Tongue (tissue), 2 donors: ENCODE measurements around the gene INTS3. TPM values are rescaled to one million over a fixed set of nuclear protein-coding genes. Genes with fewer than 3 reads are reported as not detected.

Source experiments
- DNase-seq: peaks from one replicate; pipeline ENCODE4 v3.0.0-alpha.2; 2015
- total RNA-seq: library from RNA; depleted of rRNA; stranded (reverse); fragments of >200 nt; gene quantifications from one replicate; pipeline ENCODE4 v1.2.3, GENCODE V29; 2014

INTS3 gene
- total RNA-seq, 1 donor from 2014 or later, result 34.9 TPM

GRCh38 chr1:153795934-153796785 lies 68.3 kb downstream of the INTS3 start:
- DNase-seq, result no peak

- peak; percentile 87 for DNase-seq
Observed at GRCh38 chr1:153796786-153797659, 69.2 kb downstream of the INTS3 start.

GRCh38 chr1:153798468-153798780 lies 70.6 kb downstream of the INTS3 start:
- no peak for DNase-seq

- no peak for DNase-seq
Observed at GRCh38 chr1:153799016-153799415, 71.2 kb downstream of the INTS3 start.

GRCh38 chr1:153799566-153800465 lies 72.0 kb downstream of the INTS3 start:
- no peak for DNase-seq

- DNase-seq, result no peak
Observed at GRCh38 chr1:153800516-153800915, 72.7 kb downstream of the INTS3 start.

- no peak for DNase-seq
Observed at GRCh38 chr1:153801028-153801625, 73.3 kb downstream of the INTS3 start.

- DNase-seq, result no peak
Observed at GRCh38 chr1:153801786-153802697, 74.2 kb downstream of the INTS3 start.

- DNase-seq, result peak; percentile 17
Observed at GRCh38 chr1:153803470-153804056, 75.7 kb downstream of the INTS3 start.

GRCh38 chr1:153804112-153804511 lies 76.3 kb downstream of the INTS3 start:
- no peak for DNase-seq

- DNase-seq, result peak; percentile 40
Observed at GRCh38 chr1:153805042-153805745, 77.3 kb downstream of the INTS3 start.

GRCh38 chr1:153805886-153806719 lies 78.3 kb downstream of the INTS3 start:
- no peak for DNase-seq

- DNase-seq, result no peak
Observed at GRCh38 chr1:153816283-153816889, 88.5 kb downstream of the INTS3 start.

- DNase-seq, result no peak
Observed at GRCh38 chr1:153818876-153819275, 91.0 kb downstream of the INTS3 start.
